B cell (primary cell): ENCODE results near the gene ATR. TPM values are rescaled to one million over a fixed set of nuclear protein-coding genes. Genes with fewer than 3 reads are reported as not detected.

ENCODE experiments used
- ATAC-seq: fragments of 200-7000 bp; cut with Tn5 transposase; one replicate; pipeline ENCODE4 v1.10.0; 2021; ENCODE audit warnings: low read depth, mild to moderate bottlenecking, moderate number of reproducible peaks, moderate library complexity
- CTCF ChIA-PET: fragments of 350-600 bp; sonication (Branson Sonifier 250); formaldehyde crosslinking; loops from one replicate; lab custom pipeline; 2021; ENCODE audit warnings: antibody characterized with exemption, inconsistent platforms; lab: Charles Lee
- POLR2A ChIA-PET: fragments of 350-600 bp; sonication (Branson Sonifier 250); formaldehyde crosslinking; loops from one replicate; lab custom pipeline; 2021; ENCODE audit warnings: antibody characterized with exemption; lab: Charles Lee
- DNase-seq: peaks from one replicate; pipeline ENCODE4 v3.0.0; 2013
- H2AFZ ChIP-seq: 2 replicates; pipeline ENCODE4 v1.6.1; 2012; ENCODE audit warnings: mild to moderate bottlenecking, low read depth, low read length; ENCODE audit not compliant: insufficient read depth, poor library complexity, severe bottlenecking
- H3K27ac ChIP-seq, 2 donors: 1 replicate in 1 of 2; 2 replicates in 1 of 2; pipeline ENCODE4 v1.5.1; 2012 to 2013; ENCODE audit warnings: low read length in 2 of 2, mild to moderate bottlenecking in 2 of 2, moderate library complexity in 1 of 2
- H3K27me3 ChIP-seq, 4 experiments: fragments of 200-600 bp in 1 of 4; sonication (generic) in 1 of 4; replicated peaks in 1 of 4; 1 replicate in 2 of 4; 2 replicates in 2 of 4; pipeline versions ENCODE4 v1.6.1 to v1.7.0; 2013 to 2016; ENCODE audit warnings: low read length in 3 of 4, mild to moderate bottlenecking in 2 of 4, mixed read lengths in 1 of 4, moderate library complexity in 1 of 4; ENCODE audit not compliant: insufficient read depth in 4 of 4, control insufficient read depth in 3 of 4; ENCODE audit errors: control extremely low read depth in 1 of 4
- H3K36me3 ChIP-seq, 2 experiments: replicated peaks in 1 of 2; 1 replicate in 1 of 2; 2 replicates in 1 of 2; pipeline versions ENCODE4 v1.6.1 to v1.7.1; 2013; ENCODE audit warnings: low read length in 1 of 2; ENCODE audit not compliant: insufficient read depth in 2 of 2, control insufficient read depth in 1 of 2; ENCODE audit errors: control extremely low read depth in 1 of 2, extremely low read depth in 1 of 2
- H3K4me1 ChIP-seq, 2 donors: fragments of 200-600 bp in 1 of 2; sonication (generic) in 1 of 2; 1 replicate in 1 of 2; 2 replicates in 1 of 2; pipeline versions ENCODE4 v1.5.1 to v1.6.1; 2013 to 2017; ENCODE audit warnings: low read length in 2 of 2; ENCODE audit not compliant: control insufficient read depth in 2 of 2, insufficient read depth in 2 of 2
- H3K4me2 ChIP-seq: replicated peaks from 2 replicates; pipeline ENCODE3; 2012; ENCODE audit warnings: mild to moderate bottlenecking, low read depth, low read length; ENCODE audit not compliant: poor library complexity, severe bottlenecking
- H3K4me3 ChIP-seq, 5 experiments: fragments of 200-600 bp in 1 of 5; sonication (generic) in 1 of 5; 1 replicate in 3 of 5; 2 replicates in 2 of 5; pipeline versions ENCODE4 v1.5.1 to v1.7.0; 2011 to 2016; ENCODE audit warnings: low read length in 4 of 5, mild to moderate bottlenecking in 4 of 5, low read depth in 2 of 5, control low read depth in 1 of 5, moderate library complexity in 1 of 5; ENCODE audit not compliant: insufficient read depth in 1 of 5; ENCODE audit errors: control extremely low read depth in 1 of 5, extremely low read depth in 1 of 5
- H3K79me2 ChIP-seq: fragments of 200-600 bp; sonication (generic); one replicate; pipeline ENCODE4 v1.6.0; 2016; ENCODE audit warnings: low read length; ENCODE audit not compliant: control insufficient read depth, insufficient read depth
- H3K9ac ChIP-seq: fragments of 200-600 bp; sonication (generic); 2 replicates; pipeline ENCODE4 v1.6.1; 2017; ENCODE audit warnings: mild to moderate bottlenecking, low read length, moderate library complexity
- H3K9me3 ChIP-seq, 3 donors: one replicate each; pipeline versions ENCODE4 v1.6.1 to v1.7.1; 2013; ENCODE audit warnings: low read length in 2 of 3; ENCODE audit not compliant: control insufficient read depth in 2 of 3, insufficient read depth in 1 of 3; ENCODE audit errors: control extremely low read depth in 1 of 3
- H4K20me1 ChIP-seq: 2 replicates; pipeline ENCODE4 v1.6.0; 2012; ENCODE audit warnings: mild to moderate bottlenecking, low read length; ENCODE audit not compliant: insufficient read depth, control insufficient read depth, poor library complexity, severe bottlenecking
- H3K27ac Mint-ChIP-seq: one replicate; pipeline ENCODE4 v1.8.0; 2021; ENCODE audit warnings: mixed read lengths
- H3K27me3 Mint-ChIP-seq: one replicate; pipeline ENCODE4 v1.8.0; 2021; ENCODE audit warnings: mixed read lengths
- H3K4me1 Mint-ChIP-seq: one replicate; pipeline ENCODE4 v1.8.0; 2021; ENCODE audit warnings: mixed read lengths
- H3K4me3 Mint-ChIP-seq: one replicate; pipeline ENCODE4 v1.8.0; 2021; ENCODE audit warnings: mixed read lengths
- H3K9me3 Mint-ChIP-seq: one replicate; pipeline ENCODE4 v1.8.0; 2022; ENCODE audit warnings: mixed read lengths; ENCODE audit not compliant: insufficient read depth
- EZH2 ChIP-seq: IDR thresholded peaks from 2 replicates; pipeline ENCODE4 v1.6.1; 2012; ENCODE audit warnings: borderline replicate concordance, low read depth, mild to moderate bottlenecking, moderate library complexity, low read length; ENCODE audit not compliant: insufficient read depth, poor library complexity, severe bottlenecking
- WGBS: methylation state at CpG from one replicate; pipeline ENCODE4 v1.1.5; 2013; ENCODE audit warnings: missing lambda C conversion rate; ENCODE audit not compliant: insufficient coverage; 5-methylcytosine and 5-hydroxymethylcytosine counted together
- intact Hi-C: fragments of 100-400 bp; cut with micrococcal nuclease; formaldehyde crosslinking; loops from one replicate; pipeline ENCODE4 v1.10.0; 2022
- polyA plus RNA-seq: library from polyadenylated mRNA; depleted of rRNA; stranded (reverse); fragments of >200 nt; gene quantifications from 2 replicates; pipeline ENCODE4 v1.2.3, GENCODE V29; 2012
- total RNA-seq, 2 donors: library from RNA; stranded (reverse); fragments of 120-200 nt in 1 of 2; gene quantifications; 1 replicate in 1 of 2; 2 replicates in 1 of 2; pipeline versions ENCODE4 v1.2.3 to v1.2.4, GENCODE V29; 2013 to 2022
- TF ChIP-seq, protein P1 (sequence below): fragments of 200-600 bp; IDR thresholded peaks from one replicate; pipeline ENCODE4 v1.8.0; 2022; ENCODE audit warnings: antibody characterized with exemption, mild to moderate bottlenecking

ATR gene
- total and polyA plus RNA-seq, 2 donors (not counting 1 experiment from before 2014, with no cell fraction given), result 17.1 to 46.7 TPM

DNA sequence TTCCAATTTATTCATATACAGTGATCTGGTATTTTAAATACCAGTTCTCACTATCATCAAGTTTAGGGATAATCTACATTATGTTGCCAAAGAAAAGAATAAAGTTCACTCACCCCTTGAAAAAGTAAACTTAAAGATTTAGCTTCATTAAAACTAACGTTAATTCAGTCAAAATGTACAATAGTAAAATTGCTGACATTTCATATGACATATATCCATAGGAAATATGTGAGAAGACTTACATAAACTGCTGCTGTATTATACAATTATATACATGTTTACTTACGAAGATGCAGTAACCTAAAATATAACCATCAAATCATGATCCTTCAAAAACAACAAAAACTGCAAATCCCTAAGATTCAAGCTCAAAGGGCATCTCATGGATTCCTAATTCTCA is 44.0 kb downstream of the ATR start:
- POLR2A ChIA-PET, result no interaction called here
- WGBS, result no CpG with 5 or more reads among the region's 2 CpGs
- CTCF ChIA-PET, result no interaction called here

DNA sequence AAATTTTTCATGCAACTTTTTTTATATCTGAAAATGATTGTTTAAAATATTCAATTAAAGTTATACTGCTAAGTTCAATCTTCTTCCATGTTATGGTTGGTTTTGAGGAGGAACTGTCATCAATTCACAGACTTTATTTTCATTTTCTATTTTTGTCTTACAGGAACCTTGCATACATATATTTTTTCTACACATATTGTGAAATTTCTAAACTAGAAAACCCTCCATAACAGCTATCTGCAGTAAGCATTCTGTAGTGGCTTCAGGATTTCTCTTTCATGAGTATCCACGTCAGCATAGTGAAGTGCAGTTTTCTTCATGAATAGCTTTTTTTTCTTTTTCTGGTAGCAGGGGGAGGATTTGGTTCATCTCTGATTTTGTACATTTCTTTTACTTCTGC is 48.2 kb downstream of the ATR start:
- POLR2A ChIA-PET, result no interaction called here

More for the DNA sequence above, 44.0 kb downstream of the ATR start:
- Histone ChIP-seq H3K27me3 (no peaks in the 10 kb centered on the region), H3K4me1 (no peaks in the 10 kb centered on the region), H3K36me3 (peaks cover 11 to 44% of the 10 kb centered on the region in 2 experiments), H3K4me3 (no peak overlapping the region), H3K79me2 (no peaks in the 10 kb centered on the region), H3K4me2 (no peak overlapping the region), H3K9ac (no peak overlapping the region), H3K9me3 (peaks cover 0 to 4% (median 0%) of the 10 kb centered on the region in 3 donors), H2AFZ (no peak overlapping the region), H4K20me1 (no peaks in the 10 kb centered on the region), H3K27ac (no peak overlapping the region)
- no peak for DNase-seq
- intact Hi-C loops, result no loop called here
- no peak overlapping the region for H3K27ac Mint-ChIP-seq
- ATAC-seq, result no peak
- H3K4me1 Mint-ChIP-seq, result no peaks in the 10 kb centered on the region
- H3K9me3 Mint-ChIP-seq, result no peaks in the 10 kb centered on the region
- TF ChIP-seq, protein P1, sequence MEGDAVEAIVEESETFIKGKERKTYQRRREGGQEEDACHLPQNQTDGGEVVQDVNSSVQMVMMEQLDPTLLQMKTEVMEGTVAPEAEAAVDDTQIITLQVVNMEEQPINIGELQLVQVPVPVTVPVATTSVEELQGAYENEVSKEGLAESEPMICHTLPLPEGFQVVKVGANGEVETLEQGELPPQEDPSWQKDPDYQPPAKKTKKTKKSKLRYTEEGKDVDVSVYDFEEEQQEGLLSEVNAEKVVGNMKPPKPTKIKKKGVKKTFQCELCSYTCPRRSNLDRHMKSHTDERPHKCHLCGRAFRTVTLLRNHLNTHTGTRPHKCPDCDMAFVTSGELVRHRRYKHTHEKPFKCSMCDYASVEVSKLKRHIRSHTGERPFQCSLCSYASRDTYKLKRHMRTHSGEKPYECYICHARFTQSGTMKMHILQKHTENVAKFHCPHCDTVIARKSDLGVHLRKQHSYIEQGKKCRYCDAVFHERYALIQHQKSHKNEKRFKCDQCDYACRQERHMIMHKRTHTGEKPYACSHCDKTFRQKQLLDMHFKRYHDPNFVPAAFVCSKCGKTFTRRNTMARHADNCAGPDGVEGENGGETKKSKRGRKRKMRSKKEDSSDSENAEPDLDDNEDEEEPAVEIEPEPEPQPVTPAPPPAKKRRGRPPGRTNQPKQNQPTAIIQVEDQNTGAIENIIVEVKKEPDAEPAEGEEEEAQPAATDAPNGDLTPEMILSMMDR, result no peak
- no peak for TF ChIP-seq EZH2
- H3K27me3 Mint-ChIP-seq, result no peaks in the 10 kb centered on the region
- no peak overlapping the region for H3K4me3 Mint-ChIP-seq

More for the DNA sequence above, 48.2 kb downstream of the ATR start:
- no peak overlapping the region for H3K4me3 Mint-ChIP-seq
- TF ChIP-seq, protein P1, result no peak
- TF ChIP-seq EZH2, result no peak
- no peak overlapping the region for H3K27ac ChIP-seq
- H3K27ac Mint-ChIP-seq, result no peak overlapping the region
- H3K4me1 ChIP-seq, result no peaks in the 10 kb centered on the region
- no peak overlapping the region for H3K4me3 ChIP-seq
- ATAC-seq (no peak), DNase-seq (no peak)
- peaks cover 5 to 30% of the 10 kb centered on the region in 2 experiments for H3K36me3 ChIP-seq
- no peaks in the 10 kb centered on the region for H3K27me3 ChIP-seq
- peaks cover 0 to 4% (median 0%) of the 10 kb centered on the region in 3 donors for H3K9me3 ChIP-seq
- no peaks in the 10 kb centered on the region for H3K4me1 Mint-ChIP-seq
- no CpG with 5 or more reads among the region's 1 CpG for WGBS
- H4K20me1 ChIP-seq, result no peaks in the 10 kb centered on the region
- no peak overlapping the region for H3K4me2 ChIP-seq
- no peaks in the 10 kb centered on the region for H3K27me3 Mint-ChIP-seq
- H3K9me3 Mint-ChIP-seq, result no peaks in the 10 kb centered on the region
- no peaks in the 10 kb centered on the region for H3K79me2 ChIP-seq
- intact Hi-C loops, result no loop called here
- H2AFZ ChIP-seq, result no peak overlapping the region
- no peak overlapping the region for H3K9ac ChIP-seq
- CTCF ChIA-PET, result no interaction called here
